H4 (cell line): ENCODE data around the gene MAN2A1. TPM values are rescaled to one million over a fixed set of nuclear protein-coding genes. Genes with fewer than 3 reads are reported as not detected.

Experiments used
- DNase-seq: peaks from one replicate; pipeline ENCODE4 v3.0.0-alpha.2; 2015; ENCODE audit warnings: low spot score
- total RNA-seq: library from RNA; depleted of rRNA; stranded (reverse); fragments of >200 nt; shearing (Covaris generic); gene quantifications from 2 replicates; pipeline ENCODE4 v1.2.3, GENCODE V29; 2014; rRNA removed

Gene MAN2A1
- total RNA-seq = 29.1 and 36.9 TPM in 2 replicates

DNA sequence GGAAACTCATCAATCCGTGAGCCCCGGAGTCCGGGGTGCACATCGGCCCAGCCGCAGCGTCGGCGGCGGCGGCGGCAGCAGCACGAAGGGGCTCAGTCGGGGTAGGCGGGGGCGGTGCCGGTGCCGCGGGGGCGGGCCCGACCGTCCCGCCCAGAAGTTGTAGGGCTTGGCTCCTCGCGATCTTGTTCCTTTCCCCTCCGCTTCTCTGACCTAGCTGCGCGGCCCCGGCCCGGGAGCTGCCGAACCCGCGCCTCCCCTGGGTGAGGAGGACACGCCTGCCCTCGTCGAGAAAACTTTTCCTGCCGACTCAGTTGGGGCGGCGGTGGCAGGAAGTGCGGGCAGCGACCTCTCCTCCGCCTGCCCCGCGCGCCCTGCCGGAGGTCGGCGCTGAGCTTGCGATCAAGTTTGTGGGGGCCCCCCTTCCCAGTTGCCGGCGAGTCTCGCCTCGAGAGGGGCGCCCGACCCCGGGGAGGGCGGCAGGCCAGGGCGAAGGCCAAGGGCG, at the start of gene MAN2A1:
TSS of gene MAN2A1 (plus strand) at position 188 of the 502 bp plus-strand sequence. CDS start 491 bp downstream, outside the sequence.
- DNase-seq = peak; percentile 65

DNA sequence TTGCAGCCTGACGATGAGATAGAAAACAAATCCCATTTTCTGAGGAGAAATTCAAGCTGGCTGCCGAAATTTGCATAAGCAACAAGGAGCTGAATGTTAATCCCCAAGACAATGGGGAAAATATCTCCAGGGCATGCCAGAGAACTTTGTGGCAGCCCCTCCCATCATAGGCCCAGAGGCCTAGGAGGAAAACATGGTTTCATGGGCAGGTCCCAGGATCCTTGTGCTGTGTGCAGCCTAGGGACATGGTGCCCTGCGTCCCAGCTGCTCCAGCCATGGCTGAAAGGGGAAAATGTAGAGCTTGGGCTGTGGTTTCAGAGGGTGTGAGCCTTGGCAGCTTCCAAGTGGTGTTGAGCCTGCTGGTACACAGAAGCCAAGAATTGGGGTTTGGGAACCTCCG, 48.8 kb upstream of the MAN2A1 start:
- DNase-seq = no peak

DNA sequence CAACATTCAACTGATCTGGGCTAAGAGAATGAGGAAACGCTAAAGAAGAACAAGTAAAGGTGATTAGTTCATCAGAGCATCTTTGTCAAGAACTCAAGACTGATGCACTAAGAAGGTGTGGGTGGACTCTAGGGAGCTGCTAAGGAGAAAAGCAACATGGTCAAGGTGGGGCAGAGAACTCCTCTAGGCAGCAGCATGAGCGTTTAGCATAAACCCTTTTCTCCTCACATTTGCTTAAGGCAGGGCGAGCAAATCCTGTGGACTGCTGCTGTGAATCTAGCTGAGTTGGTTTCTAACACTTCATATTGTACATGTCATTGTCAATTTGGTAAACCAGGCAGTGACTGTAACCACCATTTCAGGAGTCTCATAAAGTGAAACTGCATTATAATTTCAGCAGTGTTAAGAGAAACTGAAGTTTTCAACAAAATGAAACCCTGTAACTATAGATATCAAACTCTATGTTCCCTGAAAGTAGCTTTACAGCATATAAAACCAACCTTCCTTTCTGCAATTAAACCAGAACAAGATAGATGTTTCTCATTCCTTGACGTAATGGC, 45.9 kb upstream of the MAN2A1 start:
- no peak for DNase-seq

DNA sequence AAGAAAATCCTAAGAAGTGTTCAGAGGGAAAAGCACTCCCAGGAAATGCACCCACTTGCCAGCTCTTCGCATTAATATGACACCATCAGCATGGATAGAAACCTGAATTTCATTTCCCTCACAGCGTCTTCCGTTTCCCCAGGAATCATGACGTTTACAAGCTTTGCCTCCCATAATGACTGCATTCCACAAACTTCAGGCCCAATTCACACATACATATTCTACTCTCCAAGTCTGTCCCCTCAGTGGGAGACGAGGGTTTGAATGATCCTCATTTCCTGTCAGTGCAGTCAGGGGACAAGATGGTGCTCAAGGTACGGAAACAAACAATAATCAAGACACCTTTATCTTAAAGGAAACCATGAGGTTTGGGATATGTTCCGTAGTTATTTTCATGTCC, 44.9 kb upstream of the MAN2A1 start:
- DNase-seq = no peak

DNA sequence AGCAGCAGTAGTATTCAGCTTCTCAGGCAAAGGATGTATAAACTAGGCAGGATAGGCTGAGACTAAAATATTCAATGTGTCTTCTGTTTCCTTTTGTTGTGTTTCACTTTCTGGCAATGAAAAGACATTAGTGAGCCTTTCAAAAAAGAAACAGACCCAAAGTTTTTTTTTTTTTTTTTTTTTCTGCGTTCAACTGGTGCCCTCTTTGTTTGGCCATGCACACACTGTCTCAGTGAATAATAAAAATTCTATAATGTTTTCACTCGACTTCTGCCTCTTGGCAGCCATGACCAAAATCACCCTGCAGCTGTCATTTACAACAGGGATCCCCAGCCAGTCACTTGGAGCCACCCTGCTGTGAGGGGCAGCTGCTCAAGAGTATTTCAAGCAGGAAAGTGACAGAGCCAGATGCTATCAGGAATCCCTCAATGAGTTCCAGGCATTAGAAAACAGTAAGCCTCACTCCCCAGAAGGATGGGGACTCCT, 44.0 kb upstream of the MAN2A1 start:
- no peak for DNase-seq

DNA sequence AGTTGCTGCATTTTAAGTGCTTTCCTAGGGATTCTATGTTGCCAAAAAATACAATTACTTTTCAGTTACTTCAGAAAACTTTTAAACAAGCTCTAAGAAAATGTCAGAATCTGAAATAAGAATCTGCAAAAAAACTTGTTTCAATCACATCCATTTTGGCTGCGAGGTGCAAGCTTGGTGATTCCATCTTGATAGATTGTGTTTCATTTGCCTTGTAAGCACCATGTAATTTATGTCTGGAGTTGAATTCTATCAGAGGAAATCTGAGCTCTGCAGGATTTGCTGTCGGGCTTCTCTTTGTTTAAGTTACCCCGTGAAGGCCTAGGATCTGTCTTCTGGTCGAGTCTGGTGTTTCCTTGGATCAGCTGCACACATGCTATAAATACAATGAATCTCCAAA, 40.4 kb upstream of the MAN2A1 start:
- DNase-seq = no peak

DNA sequence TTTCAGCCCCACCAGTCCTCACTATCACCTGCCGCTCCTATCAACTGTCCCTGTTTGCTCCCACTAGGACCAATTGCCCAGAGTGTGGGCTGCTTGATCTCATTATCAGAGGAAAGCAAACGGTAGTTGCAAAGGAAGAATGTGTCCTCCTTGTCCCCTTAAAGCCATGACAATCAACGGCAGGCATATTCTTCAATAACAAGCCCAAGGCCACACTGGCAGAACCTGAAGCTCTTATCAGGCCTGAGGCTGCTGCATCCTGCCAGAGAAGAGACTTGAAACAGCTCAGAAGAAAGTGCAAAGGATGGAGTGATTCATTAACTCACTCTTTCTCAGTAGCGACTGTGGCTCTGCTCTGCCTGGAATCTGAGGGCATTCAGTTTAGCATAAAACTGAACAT, 39.2 kb upstream of the MAN2A1 start:
- DNase-seq = no peak

DNA sequence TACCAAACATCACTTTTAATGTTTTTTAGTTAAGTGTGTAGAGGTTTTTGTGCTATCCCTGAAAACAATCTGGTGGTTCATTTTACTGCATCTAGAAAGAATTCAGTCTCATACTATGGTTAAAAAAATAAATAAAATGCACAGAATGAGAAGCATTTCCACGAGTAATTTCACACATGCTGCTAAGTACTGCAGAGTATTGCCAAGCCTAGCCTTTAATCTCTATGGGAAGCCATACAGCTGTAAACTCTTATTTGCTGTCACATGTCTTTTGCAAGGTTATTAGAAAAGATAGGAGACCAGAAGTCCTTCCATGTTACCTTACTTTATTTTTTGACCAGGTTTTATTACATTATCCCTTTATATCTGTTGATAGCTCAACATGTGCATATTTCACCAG, 37.6 kb upstream of the MAN2A1 start:
- no peak for DNase-seq

DNA sequence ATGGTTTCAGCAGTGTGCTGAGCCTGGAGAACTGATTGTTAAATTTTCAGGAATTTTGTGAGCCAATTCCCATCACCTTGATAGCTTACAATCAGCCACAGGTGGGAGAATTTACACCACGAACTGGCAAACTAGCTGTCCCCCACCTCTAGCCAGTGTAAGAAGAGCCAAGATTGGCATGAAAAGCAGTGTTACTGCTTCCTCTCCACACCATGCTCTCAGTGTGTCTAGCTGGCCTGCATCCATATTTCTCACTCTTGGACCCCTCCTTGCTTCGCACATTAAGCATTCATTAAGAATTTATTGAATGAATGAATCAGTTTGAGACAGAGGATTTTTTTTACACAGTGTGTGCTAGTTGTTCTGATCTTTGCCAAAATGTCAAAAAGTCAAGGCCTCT, 36.7 kb upstream of the MAN2A1 start:
- DNase-seq = no peak

DNA sequence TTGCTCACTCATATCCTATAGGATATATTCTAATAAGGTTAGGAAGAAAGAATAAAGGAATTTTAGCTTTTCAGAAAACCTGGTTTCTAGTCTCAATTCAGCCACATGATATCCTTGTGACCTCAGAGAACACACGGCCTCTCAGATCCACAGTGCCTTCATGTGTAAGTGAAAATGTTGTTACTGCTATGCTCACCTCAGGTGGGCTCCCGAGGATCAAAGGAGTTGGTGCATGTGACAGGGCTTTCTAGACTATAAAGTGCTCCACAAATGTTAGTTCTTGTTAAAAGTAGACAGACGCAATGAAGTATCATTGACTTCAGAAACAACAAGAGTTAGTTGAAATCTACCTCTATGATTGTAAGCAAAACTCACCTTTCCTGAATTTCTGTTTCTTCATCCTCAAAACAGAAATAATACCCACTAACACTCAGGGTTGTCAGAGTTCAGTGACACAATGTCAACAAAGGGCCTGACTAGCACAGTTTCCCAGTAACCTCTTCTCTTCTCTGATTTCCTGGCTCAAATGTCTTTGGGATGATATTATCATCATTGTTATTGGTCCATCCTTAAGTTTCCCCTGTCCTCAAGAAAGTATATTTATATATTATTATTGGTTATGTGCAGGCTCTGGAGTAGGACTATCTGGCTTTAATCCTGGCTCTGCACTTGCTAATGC, 36.0 kb upstream of the MAN2A1 start:
- no peak for DNase-seq

DNA sequence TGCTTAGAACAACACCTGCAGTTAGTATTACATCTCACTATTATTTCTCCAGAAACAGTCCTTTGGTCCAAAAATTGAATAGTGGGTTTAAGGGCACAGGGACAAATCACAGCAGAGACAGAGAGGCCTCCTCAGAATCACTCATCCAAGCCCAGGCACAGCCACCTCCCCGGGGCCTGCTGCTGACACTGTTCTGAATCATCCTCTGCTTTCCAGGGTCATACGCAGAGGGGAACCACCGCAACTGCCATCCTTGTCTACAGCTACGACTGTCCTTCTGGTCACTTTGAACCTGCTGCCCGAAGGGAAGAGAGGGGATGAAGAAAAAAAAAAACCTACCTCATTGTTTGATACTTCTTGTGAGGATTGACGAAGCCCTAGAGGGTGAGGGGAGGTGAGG, 35.3 kb upstream of the MAN2A1 start:
- DNase-seq = no peak

DNA sequence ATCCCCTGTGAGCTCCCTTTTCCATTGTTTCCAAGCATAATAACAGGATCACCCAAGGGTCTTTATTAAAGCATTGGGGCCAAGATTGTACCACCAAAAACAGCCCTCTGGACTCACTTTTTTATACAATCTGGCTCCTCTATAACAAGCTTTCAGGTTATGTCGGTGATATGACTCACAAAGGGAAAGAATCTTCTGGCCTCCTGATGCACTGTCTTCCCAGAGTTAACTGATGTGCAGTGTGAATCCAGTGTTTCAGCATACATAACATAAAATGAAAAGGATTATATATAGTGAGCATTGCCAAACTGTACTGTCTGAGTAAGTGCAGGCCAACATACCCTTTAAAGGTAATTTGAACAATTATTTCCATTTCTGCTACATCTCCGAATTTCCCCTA, 33.9 kb upstream of the MAN2A1 start:
- DNase-seq = no peak

DNA sequence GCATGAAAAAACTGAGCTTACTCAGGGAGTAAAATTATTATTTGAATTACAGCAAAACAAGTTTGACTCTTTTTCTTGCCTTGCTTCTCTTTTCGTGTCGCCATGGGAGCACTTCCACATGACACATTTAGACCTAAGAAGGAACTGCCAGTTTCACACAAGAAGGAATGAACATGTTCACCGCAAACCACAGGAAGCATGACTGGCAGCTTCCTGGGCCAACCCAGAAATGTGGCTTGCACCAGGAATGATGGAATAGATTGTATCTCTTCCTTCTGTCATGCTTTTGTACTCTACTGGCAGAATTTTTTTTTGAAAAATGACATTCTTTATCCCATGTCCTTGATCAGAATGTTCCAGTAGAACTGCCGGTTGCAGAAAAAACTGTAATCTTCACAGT, 32.9 kb upstream of the MAN2A1 start:
- DNase-seq = peak; percentile 99

DNA sequence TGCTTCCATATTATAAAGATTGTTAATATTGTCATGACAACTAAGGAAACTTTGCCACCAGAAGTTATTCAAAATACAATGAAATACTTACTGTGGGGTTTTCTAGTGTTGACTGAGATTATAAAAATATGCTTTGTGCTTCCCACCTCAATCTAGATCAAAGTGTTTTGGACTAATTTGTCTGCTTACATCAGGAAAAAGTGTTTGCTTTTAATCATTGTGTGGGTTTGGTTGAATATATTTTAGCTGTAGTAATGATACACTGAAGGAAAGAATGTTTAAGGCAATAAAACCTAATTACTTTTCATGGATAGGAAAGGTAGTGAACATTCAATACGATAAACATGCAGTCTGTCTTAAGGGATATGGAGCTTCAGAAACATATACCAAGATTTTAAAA, 29.8 kb upstream of the MAN2A1 start:
- DNase-seq = no peak

DNA sequence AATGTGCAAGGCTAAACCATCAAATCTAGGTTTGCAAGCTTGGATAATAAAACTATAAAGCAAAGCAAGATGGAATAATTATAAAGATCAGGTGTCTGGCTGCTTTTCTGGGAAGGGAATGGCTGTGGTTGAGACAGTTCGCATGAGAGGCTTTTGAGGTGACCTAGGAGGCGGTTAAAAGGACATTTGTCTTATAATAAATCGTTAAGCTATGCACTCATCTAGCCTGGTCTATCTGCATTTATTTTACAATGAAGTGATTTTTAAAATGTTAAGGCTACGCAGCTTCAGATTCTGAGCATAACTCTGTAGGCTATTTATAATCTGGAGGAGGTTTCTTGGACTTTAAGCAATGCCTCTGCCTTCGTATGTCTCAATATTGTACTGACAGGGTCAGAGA, 29.4 kb upstream of the MAN2A1 start:
- DNase-seq = no peak

DNA sequence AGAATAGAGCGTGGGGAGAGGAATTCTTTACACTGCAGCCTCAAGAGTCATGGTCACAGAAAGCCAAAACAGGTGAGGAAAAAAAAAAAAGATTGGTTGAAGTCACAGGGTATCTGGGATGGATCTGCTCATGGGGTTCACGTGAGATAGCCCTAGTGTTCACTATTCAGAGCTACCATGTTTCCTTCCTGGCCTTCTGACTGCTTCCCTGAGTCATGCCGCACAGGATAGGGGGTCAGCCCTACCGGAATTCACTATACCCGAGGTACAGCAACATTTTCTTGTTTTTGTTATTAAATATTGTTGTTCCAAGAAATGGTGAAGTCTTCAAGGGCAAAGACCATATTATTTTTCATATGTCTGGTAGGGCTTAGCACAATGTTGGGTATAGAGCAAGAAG, 21.5 kb upstream of the MAN2A1 start:
- DNase-seq = no peak

DNA sequence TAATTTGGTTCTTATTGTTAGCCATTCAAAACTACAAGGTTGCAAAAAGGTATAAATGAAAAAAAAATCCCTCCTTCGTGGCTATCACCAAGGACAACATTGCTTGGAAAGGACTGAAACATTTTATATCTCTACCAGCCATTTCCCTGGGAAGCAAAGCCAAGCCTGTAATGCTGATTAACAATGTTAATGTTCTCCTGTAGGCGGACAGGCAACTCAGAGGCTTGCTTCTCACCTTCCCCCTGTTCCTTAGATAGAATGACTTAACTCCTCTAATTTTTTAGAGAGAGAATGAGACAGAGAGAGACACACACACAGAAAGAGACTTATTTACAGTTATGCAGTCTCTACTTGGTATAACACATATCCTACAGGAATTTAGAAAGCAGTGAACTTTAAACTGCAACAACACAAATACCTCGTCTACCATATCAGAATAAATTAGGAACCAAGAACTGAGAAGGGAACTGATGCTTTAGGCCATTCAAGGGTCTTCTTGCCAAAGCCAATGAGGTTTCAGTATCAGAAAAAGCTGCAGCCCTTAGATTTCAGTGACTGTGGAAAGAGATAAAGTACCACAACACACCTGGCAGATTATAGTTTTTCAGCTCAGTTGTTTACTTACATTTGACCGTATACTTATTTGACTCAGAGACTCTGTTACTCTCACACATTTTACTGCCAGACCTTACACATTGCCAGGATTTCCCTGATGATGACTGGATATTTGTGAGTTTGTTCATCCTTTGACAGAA, 20.9 kb upstream of the MAN2A1 start:
- DNase-seq = no peak

DNA sequence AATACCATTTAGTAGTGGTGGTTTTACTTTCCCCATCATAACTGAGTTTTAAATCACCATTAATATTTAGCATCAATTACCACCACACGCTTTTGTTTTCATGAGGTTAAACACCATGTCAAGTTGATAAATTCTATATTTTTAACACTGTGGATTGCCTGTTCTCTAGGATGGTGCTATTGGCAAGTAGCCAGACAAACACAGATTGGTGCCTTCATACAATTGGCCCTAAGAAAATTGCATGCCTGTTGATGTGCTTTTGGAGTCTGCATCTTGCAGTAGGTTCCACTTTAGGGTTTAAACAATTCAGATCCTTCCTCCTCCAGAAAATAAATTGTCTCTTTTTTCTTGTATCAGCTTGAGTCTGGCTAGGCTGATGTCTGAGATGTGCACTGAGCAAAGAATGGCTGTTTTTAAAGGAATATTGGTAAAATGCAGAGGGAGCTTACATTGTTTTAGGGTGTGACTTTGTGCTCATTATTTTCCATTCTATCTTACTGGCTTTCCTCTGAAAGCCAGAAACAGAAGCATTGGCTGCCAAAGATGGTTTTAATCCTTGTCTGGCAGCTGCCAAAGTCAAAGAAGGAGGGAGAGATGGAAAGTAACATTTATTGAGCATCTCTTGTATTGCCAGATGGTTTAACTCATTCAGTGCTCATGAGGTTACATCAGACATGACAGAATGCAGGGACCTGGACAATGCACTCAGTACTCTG, 19.6 kb upstream of the MAN2A1 start:
- DNase-seq = no peak

DNA sequence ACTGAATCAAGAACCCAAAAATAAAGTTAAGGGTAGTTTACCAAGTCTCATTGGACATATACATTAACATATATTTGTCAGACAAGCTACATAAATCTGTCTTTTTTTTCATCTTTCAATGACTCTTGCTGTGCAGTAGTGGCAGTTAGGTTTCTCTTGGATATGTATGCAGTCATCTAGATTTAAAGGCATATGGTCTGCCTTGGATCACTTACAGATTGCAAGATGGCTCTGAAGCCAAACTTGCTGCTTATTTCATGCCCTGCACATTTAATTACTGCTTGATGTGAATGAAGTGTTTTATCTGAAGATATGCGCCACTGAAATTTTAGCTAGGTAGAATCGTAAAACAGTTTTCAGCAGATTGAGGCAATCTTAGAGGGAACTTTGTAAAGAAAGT, 18.6 kb upstream of the MAN2A1 start:
- DNase-seq = no peak

DNA sequence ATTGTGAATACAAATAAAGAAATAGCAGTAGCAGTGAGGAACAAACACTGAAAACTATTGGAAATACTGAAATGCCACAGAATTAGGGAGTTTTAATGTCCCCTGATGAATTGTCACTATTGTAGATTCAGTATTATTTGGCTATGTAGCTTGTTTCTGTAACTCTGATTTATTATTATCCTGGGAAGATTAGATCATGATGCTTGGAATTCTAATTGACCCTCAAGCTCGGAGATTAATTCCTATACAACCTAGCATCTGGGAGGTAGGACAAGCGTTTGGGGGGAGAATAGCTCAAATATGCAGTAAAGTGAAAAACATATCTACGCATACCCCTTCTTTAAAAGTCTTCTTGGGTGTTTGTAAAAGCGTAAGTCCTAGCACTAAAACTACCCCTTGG, 15.1 kb upstream of the MAN2A1 start:
- no peak for DNase-seq

DNA sequence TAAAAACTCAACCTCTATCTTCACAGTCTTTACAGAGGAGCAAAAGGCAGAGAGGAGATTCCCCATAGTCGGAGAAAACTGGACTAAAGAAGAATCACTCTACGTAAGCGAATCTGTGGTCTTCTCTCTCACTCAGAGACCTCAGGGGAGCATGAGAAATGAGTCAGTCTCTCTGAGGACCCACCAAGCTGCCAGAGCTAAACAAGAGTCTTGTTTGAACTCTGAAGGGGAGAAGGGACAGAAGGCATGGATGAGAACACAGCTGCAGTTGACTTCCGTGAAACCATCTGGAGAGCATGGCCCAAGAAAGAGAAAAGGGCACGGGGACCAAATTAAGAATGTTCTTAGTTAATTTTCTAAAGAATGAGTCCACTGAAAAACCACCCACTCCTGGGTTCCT, 12.8 kb upstream of the MAN2A1 start:
- DNase-seq = no peak

DNA sequence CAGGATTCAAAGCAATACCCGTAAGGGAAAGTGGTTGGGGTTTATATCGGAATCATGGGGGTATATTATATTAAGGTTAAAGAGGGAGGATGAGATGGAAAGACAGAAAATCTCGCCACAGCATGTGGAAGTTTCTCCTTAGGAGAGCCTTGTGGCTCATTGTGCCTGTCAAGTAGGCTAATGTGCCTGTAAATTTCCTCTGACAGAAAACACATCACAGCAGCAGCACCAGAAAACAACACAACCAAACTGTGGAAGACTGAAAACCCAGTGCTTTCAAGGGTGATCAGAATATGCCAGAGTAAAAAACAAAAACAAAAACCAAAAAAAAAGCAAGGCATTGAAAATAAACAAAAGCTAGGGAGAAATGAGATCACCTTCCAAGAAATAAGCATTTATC, 11.3 kb upstream of the MAN2A1 start:
- DNase-seq = no peak
